NCI-H82 (cell line): ENCODE data around the gene SCRN2.
A peak's percentile ranks its signal among the peaks of the same experiment; 100 is the strongest.

Source experiments
- DNase-seq: peaks from one replicate; lab custom pipeline; 2025; lab: John Stamatoyannopoulos, UW

Gene SCRN2

GRCh38 chr17:47821424-47822391 is 19.4 kb downstream of the SCRN2 start, which contains the start of gene OSBPL7:
Gene OSBPL7, minus strand, starts transcription at chr17:47821794. Its CDS starts 1,516 bp downstream, at chr17:47820278.
- peak; percentile 95 for DNase-seq

DNA sequence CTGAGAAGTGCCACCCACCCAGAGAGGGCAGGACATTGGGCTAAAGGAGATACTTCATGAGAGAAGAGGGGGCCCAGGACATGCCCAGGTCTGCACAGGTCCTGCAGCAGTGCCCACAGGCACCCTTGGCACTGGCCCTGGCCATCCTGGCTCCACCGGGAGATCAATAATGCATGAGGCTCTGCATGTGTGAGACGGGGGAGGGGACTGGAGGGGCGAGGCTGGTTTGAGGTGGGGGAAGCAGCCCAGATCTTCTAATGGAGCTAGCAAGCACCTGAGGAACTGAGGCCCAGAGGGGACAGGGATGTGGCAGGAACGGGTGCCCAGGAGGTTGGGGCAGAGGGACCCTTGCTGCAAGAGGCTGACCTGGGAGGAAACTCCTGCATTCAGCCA is 20.0 kb downstream of the SCRN2 start:
- no peak for DNase-seq

GRCh38 chr17:47820033-47820789 is 20.9 kb downstream of the SCRN2 start:
- no peak for DNase-seq

DNA sequence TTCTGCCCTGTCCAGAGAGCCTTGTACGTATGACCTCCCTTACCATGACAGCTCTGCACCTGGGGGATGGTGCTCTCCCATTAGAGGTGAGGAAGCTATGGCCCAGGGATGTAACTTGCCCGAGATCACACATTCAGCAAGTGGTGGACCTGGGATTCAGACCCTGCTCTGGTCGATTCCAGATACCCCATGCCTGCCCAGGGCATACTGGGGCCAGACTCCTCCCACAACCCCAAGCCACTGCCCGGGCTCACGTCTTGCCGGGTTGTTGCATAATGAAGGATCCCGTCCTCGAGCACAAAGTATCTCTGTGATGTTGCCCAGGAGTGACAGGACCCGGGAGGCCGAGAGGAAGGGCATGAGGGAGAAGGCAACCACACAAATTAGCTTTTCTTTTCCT is 21.6 kb downstream of the SCRN2 start:
- DNase-seq, result no peak

DNA sequence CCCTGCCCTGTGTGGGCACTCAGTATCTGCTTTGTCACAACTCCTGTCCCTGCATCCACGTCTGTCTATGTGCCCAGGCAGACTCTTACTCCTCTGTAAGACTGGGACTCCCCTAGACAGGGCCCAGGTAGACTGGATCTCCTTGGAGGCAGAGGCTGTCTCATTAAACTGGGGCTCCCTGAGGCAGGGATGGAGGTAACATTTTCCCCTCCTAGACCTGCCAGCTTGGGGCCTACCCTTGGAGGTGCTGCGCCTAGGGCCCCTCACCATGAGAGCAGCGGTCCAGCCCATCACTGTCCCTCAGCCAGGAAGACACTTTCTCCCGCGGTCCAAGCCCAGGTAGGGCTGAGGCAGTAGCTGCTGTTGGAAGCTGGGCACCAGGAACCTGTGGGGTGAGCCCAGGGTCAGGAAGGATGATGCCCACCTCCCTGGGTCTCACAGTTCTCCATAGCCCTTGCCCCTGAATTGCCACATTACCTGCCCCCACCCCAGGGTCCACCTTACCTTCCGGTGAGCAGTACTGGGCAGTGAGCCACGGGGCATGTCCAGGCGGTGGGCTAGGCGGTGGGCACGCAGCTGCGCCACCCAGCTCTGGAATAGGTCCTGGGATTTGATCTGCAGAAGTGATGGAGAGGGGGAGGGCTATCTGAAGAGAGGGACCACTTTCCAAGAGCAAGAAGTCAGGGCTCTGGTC is 22.9 kb downstream of the SCRN2 start:
- no peak for DNase-seq

DNA sequence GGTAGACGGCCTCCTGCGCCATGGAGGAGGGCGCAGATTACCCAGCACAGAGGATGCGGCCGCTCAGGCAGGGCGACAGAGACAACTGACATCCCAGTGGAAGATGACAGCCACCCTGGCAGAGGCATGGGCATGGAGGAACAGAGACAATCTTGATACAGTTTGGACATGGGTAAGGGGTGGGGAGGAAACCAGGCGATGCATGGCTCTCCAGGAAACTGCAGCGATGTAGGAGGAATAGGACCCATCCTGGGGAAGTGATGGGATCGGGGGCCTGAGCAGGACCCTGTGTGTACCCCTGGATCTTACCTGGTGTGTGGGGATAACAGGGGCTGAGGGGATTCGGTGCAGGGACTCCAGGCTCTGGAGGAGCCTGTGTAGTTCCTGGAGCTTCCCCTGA is 24.1 kb downstream of the SCRN2 start:
- DNase-seq, result no peak

DNA sequence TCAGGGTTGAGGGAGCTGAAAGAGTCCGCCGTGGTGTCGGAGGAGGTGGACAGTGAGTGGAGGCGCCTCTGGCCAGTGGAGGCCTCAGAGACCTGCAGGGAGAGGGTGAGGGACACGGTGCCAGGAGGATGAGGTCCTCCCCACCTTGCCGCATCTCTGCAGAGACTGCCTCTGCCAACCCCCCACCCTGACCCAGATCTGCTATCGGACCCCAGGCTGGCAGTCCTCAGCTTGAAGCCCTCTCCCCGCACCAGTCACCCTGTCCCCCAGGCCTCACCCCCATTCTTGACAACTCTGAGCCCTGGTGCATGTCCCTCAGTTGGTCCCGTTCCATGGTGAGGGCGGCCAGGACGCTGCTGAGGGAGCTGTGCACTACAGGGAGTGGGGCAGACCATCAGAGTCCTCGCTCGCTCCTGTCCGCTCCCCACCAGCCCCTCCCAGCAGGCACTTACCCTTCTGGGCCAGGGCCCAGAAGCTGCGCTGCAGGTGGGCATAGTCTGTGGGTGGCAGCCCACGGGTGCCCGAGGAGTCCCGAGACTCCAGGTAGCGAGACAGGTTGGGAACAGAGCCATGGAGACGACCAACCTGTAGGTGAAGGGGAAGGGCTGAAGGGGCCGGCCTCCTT is 24.9 kb downstream of the SCRN2 start:
- no peak for DNase-seq

DNA sequence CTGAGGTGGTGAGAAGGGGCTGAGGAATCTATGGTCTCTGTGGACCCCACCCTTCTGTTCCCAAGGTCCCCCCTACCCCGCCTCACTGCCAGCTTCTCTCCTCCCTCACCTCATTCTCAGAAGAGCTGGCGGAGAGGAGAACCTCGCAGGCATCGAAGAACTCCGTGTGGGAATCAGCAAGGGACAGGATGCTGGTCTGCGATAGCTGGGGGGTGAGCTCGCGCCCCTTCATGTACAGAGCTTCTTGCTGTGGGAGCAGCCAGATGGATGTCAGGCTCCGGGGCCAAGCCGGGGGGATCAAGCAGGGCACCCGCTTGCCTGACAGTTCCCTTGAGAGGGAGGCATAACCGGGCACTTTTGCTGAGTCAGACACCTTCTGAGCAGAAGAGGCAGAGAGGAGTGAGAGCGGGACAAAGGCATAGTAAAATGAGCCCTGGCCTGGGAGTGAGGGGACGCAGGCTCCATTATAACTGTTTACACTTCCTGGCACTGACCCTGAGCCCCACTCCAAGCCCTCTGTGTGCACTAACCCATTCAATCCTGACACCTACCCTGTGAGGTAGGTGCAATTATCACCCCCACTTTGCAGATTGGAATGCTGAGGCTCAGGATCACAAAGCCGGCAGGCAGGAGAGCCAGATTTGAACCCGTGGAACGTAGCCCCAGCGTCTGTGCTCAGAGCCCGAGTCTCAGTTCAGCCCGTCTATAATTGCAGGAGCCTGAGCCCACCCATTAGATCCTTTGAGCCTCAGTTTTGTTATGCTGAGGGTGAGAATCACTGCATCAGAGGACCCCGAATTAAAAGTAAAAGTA is 25.8 kb downstream of the SCRN2 start:
- no peak for DNase-seq

GRCh38 chr17:47813512-47814031 is 27.5 kb downstream of the SCRN2 start:
- DNase-seq, result no peak

GRCh38 chr17:47813077-47813476 is 28.0 kb downstream of the SCRN2 start:
- DNase-seq, result no peak

- no peak for DNase-seq
These were observed 28.7 kb downstream of the SCRN2 start for GRCh38 chr17:47812146-47812920.

DNA sequence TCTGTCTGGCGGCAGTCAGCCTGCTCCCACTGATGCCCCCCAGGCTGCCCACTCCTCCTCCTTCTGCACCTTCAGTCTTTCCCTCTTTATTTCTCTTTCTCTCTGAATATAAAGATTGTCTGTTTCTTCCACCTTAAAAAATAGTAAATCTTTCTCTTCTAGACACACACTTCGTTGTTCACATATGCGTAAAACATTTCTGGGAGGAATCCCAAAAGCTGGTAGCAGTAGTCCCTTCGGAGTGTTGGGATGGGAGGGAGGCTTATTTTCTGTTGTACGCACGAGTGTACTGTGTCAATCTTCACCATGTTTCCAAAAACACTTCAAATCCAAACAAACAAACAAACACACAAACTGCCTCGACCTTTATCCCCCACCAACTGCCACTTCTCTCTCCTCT is 29.4 kb downstream of the SCRN2 start:
- no peak for DNase-seq

GRCh38 chr17:47810901-47811635 is 30.0 kb downstream of the SCRN2 start:
- no peak for DNase-seq

DNA sequence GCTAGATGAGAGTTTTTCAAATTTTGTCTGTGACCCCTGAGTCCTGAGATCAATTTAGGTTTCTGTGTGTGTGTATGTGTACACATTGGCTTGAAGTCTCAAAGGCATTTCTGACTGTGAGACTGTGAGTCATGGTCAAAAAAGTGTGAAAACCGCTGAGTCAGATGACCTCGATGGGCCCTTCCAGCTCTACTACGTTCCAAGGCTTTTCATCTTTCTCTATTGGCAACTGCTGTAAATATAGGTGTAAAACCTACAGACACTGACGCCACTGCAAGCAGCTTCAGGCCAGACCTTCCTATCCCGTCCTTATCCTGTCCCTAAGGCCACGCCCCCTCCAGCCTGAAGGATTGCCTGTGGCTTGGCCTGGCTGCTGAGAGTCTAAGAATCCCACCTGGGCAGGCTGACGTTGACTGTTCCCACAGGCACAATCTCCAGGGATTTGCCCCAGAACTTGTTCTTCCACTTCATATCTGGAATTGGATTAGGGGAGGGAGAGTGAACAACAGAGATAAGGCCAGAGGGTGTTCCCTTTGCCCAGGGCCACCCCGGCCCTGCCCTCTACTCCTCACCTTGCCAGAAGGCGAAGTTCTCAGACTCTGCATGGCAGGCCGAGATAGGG is 30.8 kb downstream of the SCRN2 start:
- peak; percentile 75 for DNase-seq

DNA sequence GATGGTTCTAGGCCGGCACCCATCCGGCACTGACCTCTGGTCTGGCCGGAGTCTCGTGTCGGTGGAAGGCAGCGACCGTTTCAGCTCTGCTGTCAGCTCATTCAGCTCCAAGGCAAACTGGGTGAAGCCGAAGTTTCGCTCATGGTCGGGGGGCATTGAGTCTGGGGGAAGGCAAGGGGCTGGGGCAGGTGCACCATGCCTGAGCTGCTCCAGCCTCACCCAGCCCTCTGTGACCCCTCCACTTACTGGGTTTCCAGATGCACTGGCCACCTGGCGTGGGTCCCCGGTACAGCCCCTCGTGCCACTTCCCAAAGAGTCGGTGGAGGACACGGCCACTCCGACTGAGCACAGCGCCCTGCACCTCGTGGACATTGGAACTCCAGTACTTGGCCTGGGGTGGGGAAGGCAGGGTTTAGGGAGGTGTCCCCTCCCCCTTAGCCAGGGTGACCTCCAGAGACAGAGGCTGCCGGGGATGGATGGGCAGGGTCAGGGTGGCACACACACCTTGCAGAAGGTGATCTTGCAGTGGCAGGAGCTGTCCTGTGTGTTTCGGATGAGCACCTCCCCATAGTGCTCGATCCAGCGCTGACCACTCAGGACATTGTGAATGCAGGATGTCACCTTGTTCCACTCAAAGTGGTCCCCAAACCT is 32.1 kb downstream of the SCRN2 start:
- no peak for DNase-seq

DNA sequence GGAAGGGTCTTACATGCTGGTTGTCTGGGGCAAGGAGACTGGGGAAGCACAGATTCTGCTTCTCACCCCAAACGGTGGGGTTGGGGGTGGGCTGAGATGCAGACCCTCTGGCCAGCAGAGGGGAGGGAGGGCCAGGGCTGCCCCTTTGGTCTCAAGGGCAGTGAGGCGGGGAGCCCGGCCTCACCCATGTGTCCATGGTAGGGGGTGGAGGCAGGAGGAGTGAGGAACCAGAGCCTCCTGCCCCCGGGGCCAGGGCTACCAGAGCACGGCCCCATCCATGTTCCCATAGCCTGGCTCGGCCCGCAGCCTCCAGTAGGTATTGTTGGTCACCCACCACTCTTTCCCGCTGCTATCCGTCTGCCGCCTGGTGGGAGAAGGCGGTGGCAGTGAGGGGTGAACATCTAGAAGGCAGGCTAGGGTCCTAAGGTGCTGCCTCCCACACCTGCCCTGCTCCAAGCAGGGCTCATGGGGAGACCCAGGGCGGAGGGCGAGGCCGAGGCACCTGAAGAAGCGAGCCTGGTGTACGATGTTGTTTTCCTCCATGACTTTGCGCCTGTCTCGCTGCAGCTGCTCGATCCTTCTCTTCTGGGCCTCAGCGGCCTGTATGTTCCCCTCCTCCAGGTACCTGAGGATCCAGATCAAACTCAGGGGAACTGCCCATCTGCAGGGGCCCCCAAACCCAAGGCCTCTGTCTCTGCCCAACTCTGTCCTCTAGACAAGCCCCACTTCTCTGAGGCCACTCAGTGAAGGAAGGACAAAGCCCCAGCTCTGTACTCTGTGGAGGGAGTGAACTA is 32.8 kb downstream of the SCRN2 start:
- DNase-seq, result no peak

GRCh38 chr17:47807421-47807820 is 33.7 kb downstream of the SCRN2 start:
- no peak for DNase-seq

DNA sequence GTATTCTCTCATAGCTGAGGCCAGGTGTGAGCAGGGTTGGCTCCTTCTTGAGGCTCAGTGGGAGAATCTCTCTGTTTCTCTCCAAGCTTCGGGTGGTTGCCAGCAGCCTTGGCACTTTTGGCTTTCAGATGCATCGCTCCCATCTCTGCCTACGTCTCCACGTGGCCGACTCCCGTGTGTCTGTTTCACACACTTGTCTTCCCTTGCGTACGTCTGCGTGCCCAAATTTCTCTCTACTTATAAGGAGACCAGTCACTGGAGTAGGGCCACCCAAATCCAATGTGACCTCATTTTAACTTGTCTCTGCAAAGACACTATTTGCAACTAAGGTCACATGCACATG is 34.2 kb downstream of the SCRN2 start:
- DNase-seq, result no peak
